ENCODE results near the gene TUBB2A.
"Not testable (repeated sequence)": the region's sequence is repeated elsewhere in the genome, so short reads cannot be mapped to it uniquely, and the experiment has no call there.

The TUBB2A gene

GRCh38 chr6:3157131-3157933, at the start of gene TUBB2A:
TSS of gene TUBB2A (minus strand) at chr6:3157544. CDS start at chr6:3157463, 81 bp downstream.
- ATAC-seq (peak; percentile 69), DNase-seq (peak; percentile 84)
- H3K27ac Mint-ChIP-seq, result peak within 1 kb of the TSS; percentile 84
- peak within 1 kb of the TSS; percentile 81 for H3K4me3 Mint-ChIP-seq
- H3K4me1 Mint-ChIP-seq, result peaks cover 22% of the 10 kb centered on the region
- H3K9me3 Mint-ChIP-seq, result peaks cover 4% of the 10 kb centered on the region
- no peaks in the 10 kb centered on the region for H3K36me3 Mint-ChIP-seq (ENCODE audit: low read depth)
- H3K27me3 Mint-ChIP-seq, result peaks cover 29% of the 10 kb centered on the region

GRCh38 chr6:3206339-3207015, 49.1 kb upstream of the TUBB2A start:
- H3K4me1 Mint-ChIP-seq, result peaks cover 35% of the 10 kb centered on the region
- H3K36me3 Mint-ChIP-seq (ENCODE audit: low read depth), result peaks cover 1% of the 10 kb centered on the region
- H3K4me3 Mint-ChIP-seq, result no peak overlapping the region
- H3K9me3 Mint-ChIP-seq, result peaks cover 4% of the 10 kb centered on the region
- peaks cover 24% of the 10 kb centered on the region for H3K27me3 Mint-ChIP-seq
- peak overlapping the region; percentile 1 for H3K27ac Mint-ChIP-seq
- DNase-seq, result no peak
- ATAC-seq, result no peak

GRCh38 chr6:3205913-3206312, 48.6 kb upstream of the TUBB2A start:
- DNase-seq, result no peak
- peaks cover 1% of the 10 kb centered on the region for H3K36me3 Mint-ChIP-seq (ENCODE audit: low read depth)
- H3K27ac Mint-ChIP-seq, result no peak overlapping the region
- H3K4me3 Mint-ChIP-seq, result no peak overlapping the region
- no peak for ATAC-seq
- peaks cover 24% of the 10 kb centered on the region for H3K27me3 Mint-ChIP-seq
- peaks cover 4% of the 10 kb centered on the region for H3K9me3 Mint-ChIP-seq
- peaks cover 35% of the 10 kb centered on the region for H3K4me1 Mint-ChIP-seq

GRCh38 chr6:3204921-3205320, 47.6 kb upstream of the TUBB2A start:
- peaks cover 31% of the 10 kb centered on the region for H3K4me1 Mint-ChIP-seq
- peaks cover 1% of the 10 kb centered on the region for H3K36me3 Mint-ChIP-seq (ENCODE audit: low read depth)
- peaks cover 24% of the 10 kb centered on the region for H3K27me3 Mint-ChIP-seq
- no peak overlapping the region for H3K27ac Mint-ChIP-seq
- no peak for DNase-seq
- peaks cover 4% of the 10 kb centered on the region for H3K9me3 Mint-ChIP-seq
- ATAC-seq, result no peak
- no peak overlapping the region for H3K4me3 Mint-ChIP-seq

GRCh38 chr6:3202999-3203696, 45.8 kb upstream of the TUBB2A start:
- DNase-seq, result no peak
- ATAC-seq, result no peak
- H3K4me3 Mint-ChIP-seq, result no peak overlapping the region
- no peak overlapping the region for H3K27ac Mint-ChIP-seq
- peaks cover 4% of the 10 kb centered on the region for H3K9me3 Mint-ChIP-seq
- peaks cover 14% of the 10 kb centered on the region for H3K4me1 Mint-ChIP-seq
- peaks cover 22% of the 10 kb centered on the region for H3K27me3 Mint-ChIP-seq
- peaks cover 1% of the 10 kb centered on the region for H3K36me3 Mint-ChIP-seq (ENCODE audit: low read depth)

GRCh38 chr6:3201388-3201787, 44.0 kb upstream of the TUBB2A start:
- H3K9me3 Mint-ChIP-seq, result peaks cover 4% of the 10 kb centered on the region
- peaks cover 1% of the 10 kb centered on the region for H3K36me3 Mint-ChIP-seq (ENCODE audit: low read depth)

GRCh38 chr6:3200682-3201081, 43.3 kb upstream of the TUBB2A start:
- no peak overlapping the region for H3K27ac Mint-ChIP-seq

More at GRCh38 chr6:3201388-3201787, 44.0 kb upstream of the TUBB2A start:
- DNase-seq, result no peak
- Mint-ChIP-seq H3K4me1 (peaks cover 8% of the 10 kb centered on the region), H3K27me3 (peaks cover 14% of the 10 kb centered on the region), H3K27ac (no peak overlapping the region), H3K4me3 (no peak overlapping the region)
- ATAC-seq, result no peak

GRCh38 chr6:3199382-3199781, 42.0 kb upstream of the TUBB2A start:
- no peak overlapping the region for H3K4me3 Mint-ChIP-seq
- H3K27me3 Mint-ChIP-seq, result peaks cover 12% of the 10 kb centered on the region
- peaks cover 1% of the 10 kb centered on the region for H3K36me3 Mint-ChIP-seq (ENCODE audit: low read depth)
- no peaks in the 10 kb centered on the region for H3K4me1 Mint-ChIP-seq
- no peak overlapping the region for H3K27ac Mint-ChIP-seq
- no peaks in the 10 kb centered on the region for H3K9me3 Mint-ChIP-seq
- ATAC-seq (no peak), DNase-seq (no peak)

More at GRCh38 chr6:3200682-3201081, 43.3 kb upstream of the TUBB2A start:
- Mint-ChIP-seq H3K4me3 (no peak overlapping the region), H3K9me3 (peaks cover 4% of the 10 kb centered on the region), H3K36me3 (ENCODE audit: low read depth) (peaks cover 1% of the 10 kb centered on the region), H3K4me1 (peaks cover 4% of the 10 kb centered on the region), H3K27me3 (peaks cover 14% of the 10 kb centered on the region)
- no peak for DNase-seq
- ATAC-seq, result no peak

GRCh38 chr6:3197734-3198133, 40.4 kb upstream of the TUBB2A start:
- H3K4me3 Mint-ChIP-seq; H3K9me3 Mint-ChIP-seq; H3K36me3 Mint-ChIP-seq (ENCODE audit: low read depth); H3K4me1 Mint-ChIP-seq; DNase-seq; H3K27ac Mint-ChIP-seq; ATAC-seq; H3K27me3 Mint-ChIP-seq: not testable (repeated sequence)

- H3K4me3 Mint-ChIP-seq, result no peak overlapping the region
- H3K36me3 Mint-ChIP-seq (ENCODE audit: low read depth), result no peaks in the 10 kb centered on the region
- DNase-seq, result no peak
- no peak overlapping the region for H3K27ac Mint-ChIP-seq
- no peak for ATAC-seq
- H3K27me3 Mint-ChIP-seq, result peaks cover 8% of the 10 kb centered on the region
- no peaks in the 10 kb centered on the region for H3K9me3 Mint-ChIP-seq
- no peaks in the 10 kb centered on the region for H3K4me1 Mint-ChIP-seq
Observed at GRCh38 chr6:3196770-3197169, 39.4 kb upstream of the TUBB2A start.

GRCh38 chr6:3195695-3196497, 38.6 kb upstream of the TUBB2A start:
- Mint-ChIP-seq H3K27me3 (peaks cover 8% of the 10 kb centered on the region), H3K9me3 (no peaks in the 10 kb centered on the region), H3K27ac (no peak overlapping the region), H3K36me3 (ENCODE audit: low read depth) (no peaks in the 10 kb centered on the region), H3K4me3 (no peak overlapping the region), H3K4me1 (no peaks in the 10 kb centered on the region)
- DNase-seq, result no peak
- ATAC-seq, result no peak

GRCh38 chr6:3195420-3195694, 38.0 kb upstream of the TUBB2A start:
- Mint-ChIP-seq H3K27me3 (peaks cover 8% of the 10 kb centered on the region), H3K36me3 (ENCODE audit: low read depth) (no peaks in the 10 kb centered on the region), H3K9me3 (no peaks in the 10 kb centered on the region), H3K4me3 (no peak overlapping the region), H3K27ac (no peak overlapping the region), H3K4me1 (no peaks in the 10 kb centered on the region)
- DNase-seq (no peak), ATAC-seq (no peak)

- ATAC-seq, result peak; percentile 43
- no peaks in the 10 kb centered on the region for H3K36me3 Mint-ChIP-seq (ENCODE audit: low read depth)
- H3K9me3 Mint-ChIP-seq, result no peaks in the 10 kb centered on the region
- no peak overlapping the region for H3K4me3 Mint-ChIP-seq
- H3K4me1 Mint-ChIP-seq, result no peaks in the 10 kb centered on the region
- no peak overlapping the region for H3K27ac Mint-ChIP-seq
- DNase-seq, result no peak
- H3K27me3 Mint-ChIP-seq, result peaks cover 8% of the 10 kb centered on the region
Observed at GRCh38 chr6:3194535-3195419, 37.4 kb upstream of the TUBB2A start.

All from activated naive CD8-positive, alpha-beta T cell treated with anti-CD3 and anti-CD28 coated beads, Interleukin-2, amount 50 U/mL, for 24 hours (primary cell).